Measurements from ENCODE around the gene PANX2.

The PANX2 gene

DNA sequence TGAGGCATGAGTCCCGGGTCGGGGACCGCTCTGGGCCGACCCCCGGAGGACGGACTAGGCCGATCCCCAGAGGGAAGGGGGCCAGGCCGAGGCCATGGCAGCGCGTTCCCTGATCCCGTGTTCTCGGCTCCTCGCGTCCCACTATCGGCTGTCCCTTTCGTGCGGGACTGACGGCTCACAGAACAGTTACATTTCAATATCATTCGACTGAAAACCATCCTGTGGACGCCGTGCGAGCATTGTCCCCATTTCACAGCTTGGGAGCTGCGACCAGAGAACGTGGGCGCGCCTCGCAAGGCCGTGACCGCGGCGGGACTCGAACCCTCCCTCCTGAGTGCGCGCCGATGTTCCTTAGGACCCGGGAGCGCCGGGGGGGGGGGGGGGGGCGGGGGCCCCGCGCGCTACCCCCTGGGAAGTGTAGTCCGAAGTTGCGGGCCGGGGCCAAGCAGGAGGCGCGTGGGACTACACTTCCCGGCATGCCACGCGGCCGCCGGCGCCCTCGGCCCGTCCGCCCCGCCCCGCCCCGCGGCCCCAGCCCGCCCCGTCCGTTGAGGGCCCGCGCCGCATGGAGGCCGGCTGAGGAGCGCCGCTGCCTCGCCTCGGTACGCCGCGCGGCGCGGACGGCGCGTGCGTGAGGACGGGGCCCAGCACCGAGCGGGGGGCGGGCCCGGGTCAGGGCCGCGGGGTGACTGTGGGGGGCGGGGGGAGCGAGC is 15.0 kb downstream of the PANX2 start, which contains the start of gene TRABD:
TRABD (plus strand) TSS at position 539 of the 713 bp plus-strand sequence. CDS start 7,148 bp downstream, outside the sequence.
- DNase-seq = no peak

- DNase-seq = no peak
These were observed 15.7 kb downstream of the PANX2 start for GRCh38 chr22:50186181-50186714.

- no peak for DNase-seq
These were observed 16.4 kb downstream of the PANX2 start for GRCh38 chr22:50186761-50187523.

- no peak for DNase-seq
These were observed 17.8 kb downstream of the PANX2 start for GRCh38 chr22:50188356-50188755.

- DNase-seq = no peak
These were observed 18.8 kb downstream of the PANX2 start for GRCh38 chr22:50189184-50189848.

GRCh38 chr22:50189849-50190181 is 19.3 kb downstream of the PANX2 start:
- DNase-seq = no peak

GRCh38 chr22:50190182-50190940 is 19.8 kb downstream of the PANX2 start:
- DNase-seq = no peak

GRCh38 chr22:50190941-50191741 is 20.6 kb downstream of the PANX2 start:
- peak; percentile 75 for DNase-seq

DNA sequence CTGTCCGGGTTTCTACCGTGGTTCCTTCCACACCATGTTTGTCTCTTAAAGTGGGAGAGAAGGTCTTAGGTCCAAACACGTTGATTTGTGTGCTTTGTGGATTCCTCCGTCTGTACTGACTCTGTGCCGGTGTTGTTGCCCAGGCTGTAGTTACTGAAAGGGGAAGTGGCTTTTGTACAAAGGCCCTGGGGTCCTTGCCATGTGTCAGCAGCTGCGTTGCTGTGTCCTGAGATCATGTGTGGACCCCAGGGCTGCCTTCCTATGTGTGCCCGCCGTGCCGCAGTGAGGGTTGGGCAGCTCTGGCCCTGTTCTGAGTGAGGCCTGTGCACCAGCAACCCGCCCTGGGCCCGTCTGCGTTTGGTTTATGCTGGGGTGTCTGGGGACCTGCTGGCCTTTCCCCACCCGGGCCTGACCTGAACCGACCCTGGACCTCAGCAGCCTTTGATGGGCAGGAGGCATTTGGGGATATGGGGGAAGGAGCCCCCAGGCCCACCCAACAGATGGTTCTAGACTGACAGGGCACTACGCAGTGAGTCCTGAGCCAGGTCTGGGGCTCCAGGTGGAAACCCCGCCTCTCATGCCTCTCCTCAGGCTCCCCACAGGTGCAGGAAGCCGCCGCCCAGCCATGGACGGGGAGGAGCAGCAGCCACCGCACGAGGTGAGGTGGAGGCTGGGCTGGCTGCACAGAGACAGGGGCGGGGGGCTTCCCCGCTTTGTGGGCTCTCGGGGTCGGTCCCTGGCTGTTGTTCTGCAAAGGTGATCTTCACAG is 22.1 kb downstream of the PANX2 start:
- DNase-seq = no peak

GRCh38 chr22:50193621-50194020 is 23.1 kb downstream of the PANX2 start:
- no peak for DNase-seq

GRCh38 chr22:50194037-50194805 is 23.7 kb downstream of the PANX2 start:
- no peak for DNase-seq

DNA sequence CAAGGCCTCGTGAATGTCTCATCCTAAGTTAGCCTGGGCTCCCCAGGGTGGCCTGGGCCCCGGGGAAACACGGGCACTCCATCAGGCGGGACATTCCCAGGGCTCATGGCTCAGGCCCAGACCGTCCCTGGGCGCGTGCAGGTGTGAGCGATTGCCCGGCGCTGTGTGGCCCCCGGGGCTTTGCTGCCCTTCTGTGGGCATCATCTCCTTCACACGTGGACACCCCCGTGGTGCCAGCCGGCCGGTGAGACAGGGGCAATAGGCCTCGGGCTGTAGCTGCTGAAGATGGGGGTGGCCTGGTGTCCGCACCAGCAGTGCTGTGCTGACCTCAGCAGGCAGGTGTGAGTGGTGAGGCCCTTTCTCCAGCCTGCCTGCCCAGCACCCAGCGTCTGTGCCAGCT is 25.7 kb downstream of the PANX2 start:
- DNase-seq = no peak

GRCh38 chr22:50197000-50197800 is 26.7 kb downstream of the PANX2 start:
- no peak for DNase-seq

DNA sequence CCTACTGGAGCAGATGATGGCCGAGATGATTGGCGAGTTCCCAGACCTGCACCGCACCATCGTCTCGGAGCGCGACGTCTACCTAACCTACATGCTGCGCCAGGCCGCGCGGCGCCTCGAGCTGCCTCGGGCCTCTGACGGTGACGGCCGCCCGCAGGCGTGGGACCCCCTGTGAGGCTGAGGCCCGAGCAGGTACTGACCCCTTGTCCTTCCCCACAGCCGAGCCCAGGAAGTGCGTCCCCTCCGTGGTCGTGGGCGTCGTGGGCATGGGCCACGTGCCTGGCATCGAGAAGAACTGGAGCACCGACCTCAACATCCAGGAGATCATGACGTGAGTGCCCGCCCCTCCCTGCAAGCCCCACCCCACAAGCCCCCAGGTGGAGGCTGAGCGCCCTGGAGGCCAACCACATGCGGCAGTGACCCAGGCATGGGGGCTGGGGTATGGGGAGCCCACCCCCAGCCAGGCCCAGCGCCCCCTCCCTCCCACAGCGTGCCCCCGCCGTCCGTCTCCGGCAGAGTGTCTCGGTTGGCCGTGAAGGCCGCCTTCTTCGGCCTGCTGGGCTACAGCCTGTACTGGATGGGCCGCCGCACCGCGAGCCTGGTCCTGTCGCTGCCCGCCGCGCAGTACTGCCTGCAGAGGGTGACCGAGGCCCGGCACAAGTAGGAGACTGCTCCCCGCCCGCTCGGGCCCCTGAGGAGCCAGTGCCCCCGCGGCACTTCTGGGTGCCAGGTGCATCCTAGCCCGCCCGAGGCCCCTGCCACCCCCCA is 27.5 kb downstream of the PANX2 start:
- no peak for DNase-seq

- DNase-seq = no peak
These were observed 28.1 kb downstream of the PANX2 start for GRCh38 chr22:50198624-50199017.

- DNase-seq = no peak
These were observed 28.8 kb downstream of the PANX2 start for GRCh38 chr22:50199251-50199721.

DNA sequence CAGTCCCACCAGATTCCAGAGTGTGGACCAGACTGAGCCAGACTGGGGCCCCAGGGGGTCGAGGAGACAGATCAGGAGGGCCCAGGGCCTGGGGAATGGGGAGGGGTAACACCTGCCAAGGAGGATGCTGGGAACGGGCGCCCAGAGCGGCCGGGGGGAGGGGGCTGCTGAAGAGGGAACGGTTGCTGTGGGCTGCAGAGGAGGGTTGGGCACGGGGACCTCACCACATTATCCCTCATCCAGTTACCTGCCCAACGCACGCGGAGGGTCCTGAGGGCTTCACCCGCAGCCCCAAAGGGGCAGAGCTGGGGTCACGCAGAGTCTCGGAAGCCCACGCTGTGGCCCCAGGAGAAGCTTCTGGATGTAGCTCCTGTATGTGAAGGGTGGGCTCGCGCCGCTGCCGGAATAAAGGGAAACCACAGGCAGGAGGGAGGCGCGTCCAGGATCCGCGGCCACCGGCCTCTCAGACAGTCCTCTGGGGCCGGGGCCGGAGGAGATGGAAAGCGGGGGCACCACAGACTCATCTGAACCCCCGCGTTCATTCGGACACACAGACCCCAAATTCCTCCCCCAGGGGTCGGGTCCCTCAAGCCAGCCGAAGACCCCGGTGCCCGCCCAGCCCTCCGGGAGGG is 29.4 kb downstream of the PANX2 start:
- no peak for DNase-seq
